SK-N-DZ (cell line): ENCODE data around the gene PAFAH1B1.
"Not testable (repeated sequence)": the region's sequence is repeated elsewhere in the genome, so short reads cannot be mapped to it uniquely, and the experiment has no call there.

Experiments
- DNase-seq: peaks from one replicate; pipeline ENCODE4 v3.0.0-alpha.2; 2015; ENCODE audit warnings: low spot score

Gene PAFAH1B1

DNA sequence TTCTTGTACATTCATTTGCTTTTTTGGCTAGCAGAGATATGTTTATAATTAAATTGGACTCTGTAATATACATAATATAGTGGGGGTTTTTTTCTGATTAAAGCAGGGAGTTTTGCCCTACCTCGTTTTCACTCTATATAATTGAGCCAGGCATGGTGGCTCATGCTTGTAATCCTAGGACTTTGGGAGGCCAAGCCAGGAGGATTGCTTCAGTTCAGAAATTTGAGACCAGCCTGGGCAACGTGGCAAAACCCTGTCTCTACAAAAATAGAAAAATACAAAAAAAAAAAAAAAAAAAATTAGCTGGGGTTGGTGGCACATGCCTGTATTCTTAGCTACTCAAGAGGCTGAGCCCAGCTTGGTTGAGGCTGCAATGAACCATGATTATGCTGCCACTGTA is 42.2 kb downstream of the PAFAH1B1 start:
- no peak for DNase-seq

DNA sequence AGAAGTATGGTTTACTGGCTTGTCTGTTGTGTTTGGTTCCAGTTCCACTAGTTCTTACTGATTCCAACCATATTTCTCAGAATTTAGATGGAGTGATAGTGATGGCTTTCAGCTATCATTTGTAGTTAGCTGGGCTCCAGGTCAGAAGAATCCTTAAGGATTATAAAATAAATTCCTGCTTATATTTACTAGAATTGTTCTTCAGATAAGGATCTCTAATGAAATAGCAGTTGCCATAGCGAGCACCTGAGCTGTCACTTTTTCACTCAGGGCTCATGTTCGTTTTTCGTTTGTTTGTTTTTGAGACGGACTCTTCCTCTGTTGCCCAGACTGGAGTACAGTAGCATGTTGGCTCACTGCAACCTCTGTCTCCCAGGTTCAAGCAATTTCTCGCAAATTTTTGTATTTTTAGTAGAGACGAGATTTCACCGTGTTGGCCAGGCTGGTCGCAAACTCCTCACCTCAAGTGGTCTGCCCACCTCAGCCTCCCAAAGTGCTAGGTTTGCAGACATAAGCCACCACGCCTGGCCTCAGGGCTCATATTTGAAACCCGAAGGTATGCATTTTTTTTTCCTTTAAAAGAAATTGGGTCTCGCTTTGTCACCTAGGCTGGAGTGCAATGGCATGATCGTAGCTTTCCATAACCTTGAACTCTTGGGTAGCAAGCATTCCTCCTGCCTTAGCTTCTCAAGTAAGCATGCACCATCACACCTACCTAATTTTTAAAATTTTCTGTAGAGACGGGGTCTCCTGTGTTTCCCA is 42.9 kb downstream of the PAFAH1B1 start:
- no peak for DNase-seq

DNA sequence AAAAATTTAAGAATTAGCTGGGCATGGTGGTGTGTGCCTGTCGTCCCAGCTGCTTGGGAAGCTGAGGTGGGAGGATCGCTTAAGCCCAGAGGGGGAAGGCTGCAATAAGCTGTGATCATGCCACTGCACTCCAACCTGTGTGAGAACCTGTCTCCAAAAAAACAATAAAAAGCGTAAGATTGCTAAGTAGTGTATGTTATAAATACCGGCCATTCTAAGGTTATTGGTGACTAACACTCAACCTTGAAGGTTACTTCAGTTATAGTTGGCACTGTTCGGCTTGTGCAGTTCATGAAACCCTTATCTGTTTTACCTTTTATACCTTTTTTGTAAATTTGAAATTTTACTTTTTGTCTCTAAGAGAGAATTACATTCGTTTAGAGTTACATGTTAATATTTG is 44.0 kb downstream of the PAFAH1B1 start:
- no peak for DNase-seq

DNA sequence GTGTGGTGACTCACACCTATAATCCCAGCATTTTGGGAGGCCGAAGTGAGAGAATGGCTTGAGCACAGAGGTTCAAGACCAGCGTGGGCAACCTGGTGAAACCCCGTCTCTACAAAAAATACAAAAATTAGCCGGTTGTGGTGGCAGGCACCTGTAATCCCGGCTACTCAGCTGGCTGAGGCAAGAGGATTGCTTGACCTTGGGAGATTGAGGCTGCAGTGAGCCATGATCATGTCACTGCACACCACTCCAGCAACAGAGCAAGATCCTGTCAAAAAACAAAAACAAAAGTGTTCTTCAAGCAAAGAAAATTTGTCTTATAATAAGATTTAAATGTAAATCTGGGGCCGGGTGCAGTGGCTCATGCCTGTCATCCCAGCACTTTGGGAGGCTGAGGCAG is 51.5 kb downstream of the PAFAH1B1 start:
- DNase-seq, result no peak

DNA sequence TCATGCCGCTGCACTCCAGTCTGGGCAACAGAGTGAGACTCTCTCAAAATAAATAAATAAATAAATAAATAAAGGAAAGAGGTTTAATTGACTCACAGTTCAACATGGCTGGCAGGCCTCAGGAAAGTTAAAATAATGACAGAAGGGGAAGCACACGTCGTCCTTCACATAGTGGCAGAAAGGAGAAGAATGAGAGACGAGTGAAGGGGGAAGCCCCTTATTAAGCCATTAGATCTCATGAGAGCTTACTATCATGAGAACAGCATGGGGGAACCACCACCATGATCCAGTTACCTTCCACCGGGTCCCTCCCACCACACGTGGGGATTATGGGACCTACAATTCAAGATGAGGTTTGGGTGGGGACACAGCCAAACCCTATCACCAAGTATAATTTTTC is 54.5 kb downstream of the PAFAH1B1 start:
- DNase-seq, result no peak

DNA sequence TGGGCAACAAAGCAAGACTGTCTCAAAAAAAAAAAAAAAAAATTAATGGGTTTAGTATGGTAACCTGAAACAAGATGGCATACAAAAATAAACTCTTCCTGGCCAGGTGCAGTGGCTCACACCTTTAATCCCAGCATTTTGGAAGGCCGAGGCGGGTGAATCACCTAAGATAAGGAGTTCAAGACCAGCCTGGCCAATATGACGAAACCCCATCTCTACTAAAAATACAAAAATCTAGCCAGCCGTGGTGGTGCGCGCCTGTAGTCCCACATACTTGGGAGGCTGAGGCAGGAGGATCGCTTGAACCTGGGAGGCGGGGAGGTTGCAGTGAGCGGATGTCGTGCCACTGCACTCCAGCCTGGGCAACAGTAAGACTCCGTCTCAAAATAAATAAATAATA is 55.7 kb downstream of the PAFAH1B1 start:
- DNase-seq, result no peak

DNA sequence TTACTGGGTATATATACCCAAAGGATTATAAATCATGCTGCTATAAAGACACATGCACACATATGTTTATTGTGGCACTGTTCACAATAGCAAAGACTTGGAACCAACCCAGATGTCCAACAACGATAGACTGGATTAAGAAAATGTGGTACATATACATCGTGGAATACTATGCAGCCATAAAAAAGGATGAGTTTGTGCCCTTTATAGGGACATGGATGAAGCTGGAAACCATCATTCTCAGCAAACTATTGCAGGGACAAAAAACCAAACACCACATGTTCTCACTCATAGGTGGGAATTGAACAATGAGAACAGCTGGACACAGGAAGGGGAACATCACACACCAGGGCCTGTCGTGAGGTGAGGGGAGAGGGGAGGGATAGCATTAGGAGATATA is 59.5 kb downstream of the PAFAH1B1 start:
- not testable (repeated sequence) for DNase-seq

DNA sequence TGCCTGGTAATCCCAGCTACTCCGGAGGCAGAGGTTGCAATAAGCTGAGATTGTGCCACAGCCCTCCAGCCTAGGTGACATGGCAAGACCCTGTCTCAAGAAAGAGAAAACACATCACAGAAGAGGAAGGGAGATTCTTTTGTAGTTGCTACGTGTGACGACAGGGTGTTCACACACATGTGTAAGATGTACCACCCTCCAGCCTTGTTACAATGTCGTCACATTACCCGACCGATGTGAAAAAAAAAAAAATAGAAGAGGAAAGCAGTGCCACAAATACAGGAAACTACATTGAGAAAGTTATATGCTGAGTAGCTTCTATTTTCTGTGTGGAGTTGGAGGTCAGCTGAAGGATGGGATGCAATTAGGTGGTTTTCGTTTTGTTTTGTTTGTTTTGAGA is 62.1 kb downstream of the PAFAH1B1 start:
- no peak for DNase-seq

DNA sequence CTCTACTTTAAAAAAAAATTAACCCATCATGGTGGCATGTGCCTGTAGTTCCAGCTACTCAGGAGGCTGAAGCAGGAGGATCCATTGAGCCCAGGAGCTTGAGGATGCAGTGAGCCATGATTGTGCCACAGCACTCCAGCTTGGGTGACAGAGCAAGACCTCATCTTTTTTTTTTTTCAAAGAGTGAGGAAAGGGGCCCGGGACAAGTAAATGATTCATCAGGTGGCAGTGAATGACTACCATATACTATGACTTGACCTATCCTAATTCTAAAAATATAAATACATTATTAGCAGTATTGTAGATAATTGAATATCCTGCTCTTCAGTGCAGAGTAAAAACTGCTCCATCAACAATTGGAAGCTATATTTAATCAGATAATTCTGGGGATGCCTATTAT is 62.8 kb downstream of the PAFAH1B1 start:
- DNase-seq, result no peak

DNA sequence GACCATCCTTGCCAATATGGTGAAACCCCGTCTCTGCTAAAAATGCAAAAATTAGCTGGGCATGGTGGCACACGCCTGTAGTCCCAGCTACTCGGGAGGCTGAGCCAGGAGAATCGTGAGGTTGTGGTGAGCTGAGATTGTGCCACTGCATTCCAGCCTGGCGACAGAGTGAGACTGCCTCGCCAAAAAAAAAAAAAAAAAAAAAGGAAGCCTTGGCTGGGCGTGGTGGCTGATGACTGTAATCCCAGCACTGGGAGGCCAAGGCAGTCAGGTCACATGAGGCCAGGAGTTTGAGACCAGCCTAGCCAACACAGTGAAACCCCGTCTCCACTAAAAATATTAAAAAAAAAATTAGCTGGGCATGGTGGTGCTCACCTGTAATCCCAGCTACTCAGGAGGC is 65.9 kb downstream of the PAFAH1B1 start:
- DNase-seq, result not testable (repeated sequence)

DNA sequence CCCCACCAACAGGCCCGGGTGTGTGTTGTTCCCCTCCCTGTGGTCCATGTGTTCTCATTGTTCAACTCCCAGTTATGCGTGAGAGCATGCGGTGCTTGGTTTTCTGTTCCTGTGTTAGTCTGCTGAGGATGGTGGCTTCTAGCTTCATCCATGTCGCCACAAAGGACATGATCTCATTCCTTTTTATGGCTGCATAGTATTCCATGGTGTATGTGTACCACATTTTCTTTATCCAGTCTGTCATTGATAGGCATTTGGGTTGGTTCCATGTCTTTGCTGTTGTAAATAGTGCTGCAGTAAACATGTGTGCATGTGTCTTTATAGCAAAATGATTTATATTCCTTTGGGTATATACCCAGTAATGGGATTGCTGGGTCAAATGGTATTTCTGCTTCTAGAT is 67.0 kb downstream of the PAFAH1B1 start:
- not testable (repeated sequence) for DNase-seq

DNA sequence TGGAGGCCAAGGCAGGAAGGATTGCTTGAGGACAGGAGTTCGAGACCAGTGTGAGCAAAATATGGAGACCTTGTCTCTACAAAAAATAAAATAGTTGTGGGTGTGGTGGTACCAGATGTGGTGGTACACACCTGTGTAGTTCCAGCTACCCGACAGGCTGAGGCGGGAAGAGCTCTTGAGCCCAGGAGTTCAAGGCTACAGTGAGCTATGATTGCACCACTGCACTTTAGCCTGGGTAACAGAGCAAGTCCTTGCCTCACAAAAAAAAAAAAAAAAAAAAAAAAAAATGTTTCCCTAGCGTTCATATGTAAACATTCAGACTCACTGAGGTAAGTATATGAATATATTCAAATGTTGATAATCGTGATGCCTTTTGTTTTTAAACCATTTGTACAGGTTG is 78.6 kb downstream of the PAFAH1B1 start:
- no peak for DNase-seq

DNA sequence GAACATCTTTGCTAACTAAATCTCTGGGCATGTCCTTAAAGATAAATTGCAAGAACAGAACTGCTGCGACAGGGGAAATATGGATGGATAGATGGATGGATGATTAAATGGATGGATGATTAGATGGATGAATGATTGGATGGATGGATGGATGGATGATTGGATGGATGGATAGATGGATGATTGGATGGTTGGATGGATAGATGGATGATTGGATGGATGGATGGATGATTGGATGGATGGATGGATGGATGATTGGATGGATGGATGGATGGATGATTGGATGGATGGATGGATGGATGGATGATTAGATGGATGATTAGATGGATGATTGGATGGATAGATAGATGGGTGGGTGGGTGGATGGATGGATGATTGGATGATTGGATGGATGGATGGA is 85.8 kb downstream of the PAFAH1B1 start:
- DNase-seq, result not testable (repeated sequence)

DNA sequence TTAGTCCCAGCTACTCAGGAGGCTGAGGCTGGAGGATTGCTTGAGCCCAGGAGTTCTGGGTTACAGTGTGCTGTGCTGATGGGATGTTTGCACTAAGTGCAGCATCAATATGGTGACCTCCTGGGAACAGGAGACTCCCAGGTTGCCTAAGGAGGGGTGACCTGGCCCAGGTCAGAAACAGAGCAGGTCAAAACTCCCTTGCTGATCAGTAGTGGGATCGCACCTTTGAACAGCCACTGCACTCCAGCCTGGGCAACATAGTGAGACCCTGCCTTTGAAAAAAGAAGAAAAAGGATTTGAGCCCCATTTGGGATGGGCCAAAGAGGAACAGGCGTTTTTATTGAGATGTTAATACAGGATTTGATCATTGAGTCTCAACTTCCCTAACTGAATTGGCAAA is 87.5 kb downstream of the PAFAH1B1 start:
- DNase-seq, result no peak

DNA sequence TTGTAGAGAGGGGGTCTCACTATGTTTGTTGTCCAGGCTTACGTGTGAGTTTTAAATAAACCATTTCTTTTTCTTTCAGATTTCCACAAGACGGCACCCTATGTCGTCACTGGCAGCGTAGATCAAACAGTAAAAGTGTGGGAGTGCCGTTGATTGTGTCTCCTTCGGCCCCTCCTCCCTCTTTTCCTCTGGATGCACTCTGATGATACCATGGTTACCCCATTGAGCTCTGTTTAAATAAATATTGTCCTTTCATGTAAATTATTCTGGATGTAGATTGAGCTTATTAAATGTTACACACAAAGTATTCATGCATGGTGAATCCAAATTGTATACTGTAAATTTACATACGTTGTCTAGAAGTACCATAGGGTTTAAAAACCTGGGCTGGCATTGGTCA is 88.2 kb downstream of the PAFAH1B1 start:
- no peak for DNase-seq

DNA sequence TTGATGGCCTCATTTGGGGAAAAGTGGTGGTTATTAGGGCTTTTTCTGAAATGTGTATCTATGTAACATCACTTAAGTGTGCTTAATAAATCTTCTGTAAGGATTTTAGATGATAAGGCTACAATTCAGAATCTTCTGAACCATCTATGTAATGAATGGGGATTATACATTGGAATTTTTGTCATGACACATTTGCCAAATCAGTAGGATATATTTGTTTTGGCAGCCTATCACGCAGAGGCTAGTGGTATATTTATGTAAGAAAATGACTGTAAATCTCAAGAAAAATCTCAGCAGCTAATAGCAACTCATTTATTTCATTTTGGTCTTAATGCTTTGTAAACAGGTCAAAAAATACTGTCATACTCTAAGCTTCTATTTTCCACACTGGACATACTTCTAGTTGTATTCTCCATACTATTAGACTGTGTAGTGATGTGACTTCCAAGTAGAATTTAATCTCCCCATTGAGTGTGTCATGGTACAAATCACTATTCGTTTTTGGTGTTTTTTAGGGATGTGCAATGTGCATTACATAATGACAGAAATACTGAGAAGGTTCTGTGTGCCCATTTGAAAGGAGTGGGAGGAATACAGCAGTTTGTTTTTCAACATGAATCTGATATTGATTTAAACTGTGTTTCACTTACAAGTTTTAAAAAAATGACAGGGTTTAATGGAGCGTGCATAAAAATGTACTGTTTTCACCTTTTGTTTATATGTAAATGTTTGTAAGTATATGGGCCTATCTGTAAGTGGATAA is 88.9 kb downstream of the PAFAH1B1 start:
- no peak for DNase-seq

DNA sequence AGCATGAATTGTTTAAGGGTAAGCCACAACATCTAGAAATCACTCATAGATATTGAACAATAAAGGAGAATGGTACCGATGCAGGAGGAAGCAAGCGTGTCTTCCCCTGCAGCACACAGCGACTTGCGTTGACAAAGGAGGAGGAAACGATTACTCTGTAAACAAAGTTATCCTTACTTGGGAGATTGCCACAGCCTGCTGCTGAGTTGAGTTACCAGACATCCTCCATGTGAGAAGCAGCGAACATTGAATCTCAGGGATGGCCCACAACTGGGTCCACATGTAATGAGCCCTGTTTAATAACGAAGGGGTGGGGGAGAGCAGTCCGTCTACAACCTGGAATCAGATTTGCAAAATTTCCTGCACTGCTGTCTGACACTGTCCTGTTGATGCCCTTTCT is 90.5 kb downstream of the PAFAH1B1 start:
- DNase-seq, result no peak

DNA sequence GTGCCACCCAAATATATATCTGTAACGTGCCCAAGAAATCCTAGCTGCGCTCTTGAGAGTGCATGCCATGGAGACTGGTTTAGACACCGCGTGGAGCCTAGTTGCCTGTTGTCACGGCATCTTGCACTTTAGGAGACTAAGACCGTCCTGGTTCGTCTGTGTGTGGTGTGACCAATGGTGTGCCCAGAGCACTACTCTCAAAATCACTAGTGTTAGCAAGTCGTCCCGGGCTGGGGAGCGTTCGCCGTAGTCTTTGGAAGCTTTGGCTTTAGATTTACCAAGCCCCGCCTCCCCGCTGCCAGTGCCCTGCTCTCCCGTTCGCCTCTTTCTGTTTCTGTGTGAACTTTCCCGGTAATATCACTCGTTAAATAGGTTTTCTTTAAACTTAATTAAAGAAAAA is 91.1 kb downstream of the PAFAH1B1 start:
- peak; percentile 5 for DNase-seq

DNA sequence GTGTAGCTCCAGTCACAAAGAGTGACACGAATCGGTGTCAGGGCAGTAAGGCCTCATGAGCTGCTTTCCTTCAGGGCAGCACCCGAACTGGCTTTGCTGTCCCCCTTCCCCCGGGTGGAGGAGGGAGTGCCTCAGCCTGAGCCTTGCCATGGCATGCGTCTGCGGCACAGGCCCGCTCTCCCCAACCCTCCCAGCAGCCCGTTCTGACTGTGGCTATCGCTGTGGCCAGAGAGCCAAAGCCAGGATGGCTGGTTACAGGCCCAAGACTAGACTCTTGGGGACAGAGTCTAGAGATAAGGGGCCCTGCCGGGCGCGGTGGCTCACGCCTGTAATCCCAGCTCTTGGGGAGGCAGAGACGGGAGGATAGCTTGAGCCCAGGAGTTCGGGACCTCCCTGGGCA is 92.2 kb downstream of the PAFAH1B1 start:
- DNase-seq, result peak; percentile 4

DNA sequence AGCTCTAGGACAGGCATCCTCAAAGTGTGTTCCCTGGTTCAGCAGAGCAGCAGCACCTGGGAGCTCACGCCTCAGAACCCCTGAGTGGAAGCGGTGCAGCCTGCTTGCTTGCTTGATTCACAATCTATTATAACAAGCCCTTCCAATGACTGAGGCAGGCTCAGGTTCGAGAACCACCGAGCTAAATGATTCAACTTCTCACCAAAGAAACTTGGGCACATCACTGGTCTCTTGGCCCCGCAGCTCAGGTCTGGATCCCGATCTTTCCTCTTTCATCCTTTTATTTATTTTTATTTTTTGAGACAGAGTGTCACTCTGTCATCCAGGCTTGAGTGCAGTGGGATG is 93.6 kb downstream of the PAFAH1B1 start:
- no peak for DNase-seq

DNA sequence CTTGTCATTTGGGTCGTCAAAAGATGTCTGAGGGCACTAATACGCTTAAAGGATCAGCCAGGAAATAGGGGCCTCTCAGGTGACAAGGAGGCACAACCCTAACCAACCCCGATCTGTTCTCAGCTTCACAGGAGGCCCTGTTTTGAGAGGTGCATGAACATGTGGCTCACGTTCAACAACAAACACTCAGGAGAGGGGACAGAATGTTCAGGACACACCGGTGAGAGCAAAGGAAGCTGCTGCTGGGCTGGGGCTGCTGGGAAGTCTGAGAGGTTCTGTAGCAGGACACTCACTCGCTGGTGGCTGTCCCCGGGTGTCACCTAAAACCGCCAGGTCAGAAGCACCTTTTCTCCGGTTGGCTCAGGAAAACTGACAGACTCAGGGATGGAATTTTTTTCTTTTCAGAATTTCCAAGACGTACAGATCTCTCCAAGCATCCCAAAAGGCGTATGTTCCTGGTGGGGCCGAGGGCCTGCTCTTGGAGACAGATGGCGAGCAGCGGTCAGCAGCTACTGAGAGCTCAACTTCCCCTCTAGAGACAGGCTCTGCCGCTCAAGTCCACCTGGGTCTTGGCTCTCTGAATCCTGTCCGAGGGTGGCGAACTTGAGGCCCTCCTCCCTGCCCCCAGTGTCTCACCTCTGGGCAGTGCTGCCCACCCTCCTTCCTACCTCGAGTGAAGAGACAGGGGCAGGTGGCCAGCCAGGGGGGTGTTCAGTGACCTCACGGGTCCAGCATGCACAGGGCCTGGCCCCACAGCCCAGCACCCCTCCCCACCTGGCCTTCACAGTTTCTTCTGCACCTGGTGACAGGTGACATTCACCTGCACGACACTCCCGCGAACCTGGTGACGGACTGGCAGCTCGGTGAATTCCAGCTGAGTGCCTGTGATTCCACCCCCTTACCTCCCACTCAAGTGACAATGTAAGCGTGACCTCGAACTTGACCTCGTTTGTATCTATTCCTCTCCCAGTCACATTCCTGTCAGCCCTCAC is 95.2 kb downstream of the PAFAH1B1 start:
- no peak for DNase-seq
